SK-MEL-5 (cell line): ENCODE measurements around the gene SLC35A1. TPM values are rescaled to one million over a fixed set of nuclear protein-coding genes. Genes with fewer than 3 reads are reported as not detected.

ENCODE experiments used
- DNase-seq: peaks from one replicate; pipeline ENCODE4 v3.0.0-alpha.2; 2016; ENCODE audit warnings: low read depth, low spot score
- in situ Hi-C: cut with HindIII; loops from 2 replicates; pipeline ENCODE4 v1.10.0; 2016; ENCODE audit warnings: low sequenced_read_pairs, high pct_unique_total_duplicates, low pct_unique_long_range_greater_than_20kb
- total RNA-seq: library from RNA; depleted of rRNA; stranded (reverse); fragments of >200 nt; shearing (Covaris generic); gene quantifications from 2 replicates; pipeline ENCODE4 v1.2.3, GENCODE V29; 2014

Gene SLC35A1
- total RNA-seq, 1 experiment from 2014 or later: 19.8 TPM

DNA sequence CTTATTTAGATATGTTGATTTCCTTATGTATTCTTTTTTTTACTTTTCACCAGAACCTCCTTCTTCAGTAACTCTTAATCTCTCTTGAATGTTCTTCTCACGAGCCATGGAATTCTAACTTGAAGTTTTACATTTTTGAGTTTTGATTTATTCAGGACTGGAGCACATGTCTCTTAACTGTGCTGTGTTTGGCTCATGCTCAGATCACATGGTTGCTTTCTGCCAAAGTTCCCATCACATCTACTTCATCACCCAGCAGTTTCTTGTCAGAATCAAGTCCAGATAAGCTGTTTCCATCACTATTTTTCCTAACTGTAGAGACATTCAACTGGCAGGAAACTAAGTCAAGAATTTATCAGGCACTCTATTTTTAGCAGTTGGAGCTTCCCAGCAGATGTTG is 31.7 kb downstream of the SLC35A1 start:
- no peak for DNase-seq
- in situ Hi-C loops: no loop called here

- in situ Hi-C loops: no loop called here
- no peak for DNase-seq
These were observed 42.1 kb downstream of the SLC35A1 start for GRCh38 chr6:87514831-87515230.

- no peak for DNase-seq
- in situ Hi-C loops: no loop called here
These were observed 45.7 kb downstream of the SLC35A1 start for GRCh38 chr6:87518453-87518852.

GRCh38 chr6:87522686-87523085 is 49.9 kb downstream of the SLC35A1 start:
- no peak for DNase-seq
- in situ Hi-C loops: no loop called here

GRCh38 chr6:87529221-87529620 is 56.4 kb downstream of the SLC35A1 start:
- no peak for DNase-seq
- in situ Hi-C loops: no loop called here

- no peak for DNase-seq
- in situ Hi-C loops: no loop called here
These were observed 61.7 kb downstream of the SLC35A1 start for GRCh38 chr6:87534377-87535047.

DNA sequence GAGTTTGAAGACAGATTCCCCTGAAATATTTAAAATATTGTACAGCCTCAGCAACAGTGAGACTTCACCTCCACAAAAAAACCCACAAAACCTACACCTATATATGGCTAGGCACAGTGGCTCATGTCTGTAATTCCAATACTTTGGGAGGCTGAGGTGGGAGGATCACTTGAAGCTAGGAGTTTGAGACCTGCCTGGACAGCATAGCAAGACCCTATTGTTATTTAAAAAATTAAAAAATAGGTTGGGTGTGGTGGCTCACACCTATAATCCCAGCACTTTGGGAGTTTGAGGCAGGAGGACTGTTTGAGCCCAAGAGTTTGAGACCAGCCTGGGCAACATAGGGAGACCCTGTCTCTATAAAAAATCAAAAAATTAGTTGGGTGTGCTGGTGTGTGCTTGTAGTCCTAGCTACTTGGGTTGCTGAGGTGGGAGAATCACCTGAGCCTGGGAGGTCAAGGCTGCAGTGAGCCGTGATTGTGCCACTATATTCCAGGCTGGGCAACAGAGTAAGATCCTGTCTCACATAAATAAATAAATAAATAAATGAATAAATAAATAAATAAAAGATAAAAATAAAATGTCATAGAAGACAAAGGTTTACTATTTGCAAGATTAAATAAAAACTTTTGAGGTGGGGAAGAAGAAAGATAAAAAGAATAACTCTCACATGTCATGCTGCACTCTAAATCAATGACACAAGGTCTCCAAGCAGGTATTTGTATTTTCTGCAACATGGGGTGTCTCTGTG is 65.9 kb downstream of the SLC35A1 start:
- in situ Hi-C loops: no loop called here
- DNase-seq: no peak

DNA sequence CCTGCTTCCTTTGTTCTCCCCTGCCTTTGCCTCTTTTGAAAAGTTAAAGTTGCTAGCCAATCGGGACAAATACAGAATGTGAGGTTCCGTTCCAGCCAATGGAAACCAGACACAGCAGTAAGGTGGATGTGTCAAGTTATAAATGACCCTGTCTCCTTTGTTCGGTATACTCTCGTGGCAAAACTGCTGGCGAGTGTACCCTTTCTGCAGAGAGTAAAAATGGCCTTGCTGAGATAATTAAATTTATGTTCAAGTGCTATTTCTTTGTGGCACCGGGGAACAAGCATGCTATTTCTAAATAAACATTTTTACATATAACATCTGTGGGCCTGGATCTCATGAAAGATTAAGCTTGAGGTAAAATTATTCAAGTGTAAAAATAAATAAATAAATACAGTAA is 66.8 kb downstream of the SLC35A1 start:
- in situ Hi-C loops: no loop called here
- DNase-seq: no peak

DNA sequence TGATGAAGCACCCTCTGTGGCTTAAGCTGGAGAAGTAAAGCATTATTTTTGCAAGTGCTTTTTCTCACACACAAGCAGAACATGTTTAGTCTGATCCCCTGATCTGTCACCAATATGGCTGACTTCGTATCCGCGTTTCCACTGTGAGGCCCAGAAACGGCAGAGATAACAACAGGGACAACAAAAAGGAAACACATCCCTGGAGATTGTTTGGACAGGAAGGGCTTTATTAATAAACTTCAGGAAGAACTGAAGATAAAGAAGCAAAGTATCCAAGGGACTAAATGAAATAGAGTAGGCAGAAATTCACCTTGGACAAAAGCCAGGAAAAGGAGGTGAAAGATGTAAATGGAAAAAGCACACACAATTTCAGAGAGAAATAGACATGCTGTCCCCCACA is 67.8 kb downstream of the SLC35A1 start:
- DNase-seq: no peak
- in situ Hi-C loops: no loop called here

- no peak for DNase-seq
- in situ Hi-C loops: no loop called here
These were observed 68.3 kb downstream of the SLC35A1 start for GRCh38 chr6:87541041-87541440.

DNA sequence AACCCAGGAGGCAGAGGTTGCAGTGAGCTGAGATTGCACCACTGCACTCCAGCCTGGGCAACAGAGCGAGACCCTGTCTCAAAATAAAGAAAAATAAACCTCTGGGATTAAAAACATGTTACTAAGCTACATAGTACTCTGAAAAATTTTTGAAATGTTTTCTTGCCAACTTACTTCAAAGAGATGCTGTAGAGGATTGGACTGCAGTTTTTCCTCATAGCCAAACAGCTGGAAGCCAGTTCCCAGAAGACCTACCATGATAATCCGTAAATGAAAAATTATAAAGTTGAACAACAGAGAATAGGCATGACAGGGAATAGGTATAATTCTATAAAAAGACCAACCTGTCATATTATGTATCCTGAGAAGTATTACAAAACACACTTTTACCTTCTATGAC is 69.0 kb downstream of the SLC35A1 start:
- DNase-seq: no peak
- in situ Hi-C loops: no loop called here

GRCh38 chr6:87543696-87544473 is 71.1 kb downstream of the SLC35A1 start:
- no peak for DNase-seq
- in situ Hi-C loops: no loop called here

- in situ Hi-C loops: no loop called here
- no peak for DNase-seq
These were observed 71.6 kb downstream of the SLC35A1 start for GRCh38 chr6:87544474-87544735.

DNA sequence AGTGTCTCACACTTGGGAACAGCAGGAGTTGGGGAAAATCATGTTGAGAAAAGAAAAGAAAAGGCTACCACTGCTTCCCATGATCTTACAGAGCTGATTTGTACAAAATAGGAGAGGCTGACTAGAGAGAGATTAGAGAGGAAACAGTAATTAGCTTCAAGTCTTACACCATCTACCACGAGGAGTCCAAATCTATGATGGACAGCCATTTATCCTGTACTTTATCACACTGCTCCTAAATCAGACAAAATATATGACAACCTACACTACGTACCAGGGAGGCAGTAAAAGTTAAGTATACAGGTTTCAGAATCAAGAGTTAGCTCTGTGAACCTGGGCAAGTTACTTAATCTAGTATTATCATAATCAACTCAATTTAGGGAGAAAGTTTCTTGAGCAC is 79.0 kb downstream of the SLC35A1 start:
- no peak for DNase-seq
- in situ Hi-C loops: no loop called here

DNA sequence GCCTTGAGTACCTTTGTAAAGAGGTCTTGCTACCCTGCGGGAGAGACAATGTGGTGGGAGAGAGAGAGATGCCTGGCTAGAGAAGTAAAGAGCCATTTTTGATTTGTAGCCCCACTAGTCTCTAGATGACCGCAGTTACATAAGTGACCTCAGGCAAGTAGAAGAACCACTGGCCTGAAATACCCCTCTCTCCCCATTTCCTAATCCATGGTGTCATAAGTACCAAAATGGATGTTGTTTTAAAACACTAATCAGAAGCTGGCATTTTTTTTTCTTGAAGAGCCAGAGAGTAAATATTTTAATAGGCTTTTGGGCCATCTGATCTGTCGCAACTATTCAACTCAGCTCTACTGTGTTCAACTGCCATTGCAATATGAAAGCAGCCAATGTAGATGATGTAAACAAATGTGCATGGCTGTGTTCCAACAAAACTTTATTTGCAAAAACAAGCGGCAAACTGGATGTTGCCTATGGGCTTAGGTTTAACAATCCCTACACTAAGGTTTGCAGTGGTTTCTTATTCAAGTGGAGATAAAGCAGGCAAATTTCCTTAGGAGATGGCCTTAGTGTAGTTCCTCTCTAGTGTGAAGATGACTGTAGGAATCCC is 80.5 kb downstream of the SLC35A1 start:
- no peak for DNase-seq

GRCh38 chr6:87555506-87555905 is 82.7 kb downstream of the SLC35A1 start:
- in situ Hi-C loops: no loop called here
- DNase-seq: no peak

More for the DNA sequence above, 80.5 kb downstream of the SLC35A1 start:
- in situ Hi-C loops: no loop called here

GRCh38 chr6:87558446-87558845 is 85.7 kb downstream of the SLC35A1 start:
- no peak for DNase-seq
- in situ Hi-C loops: no loop called here

DNA sequence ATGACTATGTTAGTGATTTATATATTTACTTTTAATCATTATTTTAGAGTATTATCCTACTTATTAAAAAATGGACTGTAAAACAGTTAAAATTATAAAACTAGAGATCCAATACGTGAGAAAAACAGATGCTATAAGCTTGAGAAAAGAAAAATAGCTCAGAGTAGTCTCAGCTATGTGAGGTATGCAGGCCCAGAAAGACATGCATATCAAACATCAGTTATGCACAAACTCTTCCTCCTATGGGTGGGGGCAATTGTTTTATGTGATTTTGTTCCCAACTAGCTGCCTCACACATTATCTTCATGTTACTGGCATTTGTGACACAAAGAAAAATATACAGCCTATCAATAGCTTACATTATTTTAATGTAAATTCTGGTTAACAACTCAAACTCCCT is 88.2 kb downstream of the SLC35A1 start:
- in situ Hi-C loops: no loop called here

More for the DNA sequence above, 88.2 kb downstream of the SLC35A1 start:
- DNase-seq: no peak
